K562 (cell line): ENCODE data around the gene PSMB7. TPM values are rescaled to one million over a fixed set of nuclear protein-coding genes. Genes with fewer than 3 reads are reported as not detected.
A peak's percentile ranks its signal among the peaks of the same experiment; 100 is the strongest.

Source experiments
- ATAC-seq: fragments of 200-7000 bp; cut with Tn5 transposase; 3 replicates; pipeline ENCODE4 v1.9.1; 2020; ENCODE audit warnings: moderate library complexity
- BruUV-seq: library from RNA; stranded (reverse); fragments of 400-500 nt; replicated peaks from 2 replicates; lab custom pipeline; 2021; lab: Mats Ljungman, UMichigan
- CTCF ChIA-PET: fragments of 300-600 bp; formaldehyde crosslinking; extraction: SDS; loops from one replicate; lab custom pipeline; 2021; ENCODE audit warnings: low intra/inter-chr PET ratio; lab: Yijun Ruan, JAX
- POLR2A ChIA-PET: fragments of 300-600, 350-650 bp; sonication (Branson Sonifier 250); formaldehyde crosslinking; extraction: SDS; loops from one replicate; lab custom pipeline; 2021; ENCODE audit warnings: antibody characterized with exemption, inconsistent platforms; lab: Yijun Ruan, JAX
- DNase-seq, 4 experiments: peaks; one replicate each; pipeline versions ENCODE4 v3.0.0 to v3.0.0-alpha.2; 2011 to 2018; ENCODE audit warnings: low spot score in 3 of 4, mixed read lengths in 3 of 4; ENCODE audit errors: extremely low read depth in 1 of 4
- FAIRE-seq: peaks from 2 replicates; lab custom pipeline; 2011; peaks lifted over from hg19 to GRCh38; lab: Jason Lieb, UNC
- H2AFZ ChIP-seq: 2 replicates; pipeline ENCODE4 v1.6.0; 2011; ENCODE audit warnings: low read depth, low read length, control low read depth, inconsistent platforms
- H3K27ac ChIP-seq: fragments of 200-600 bp; 3 replicates; pipeline ENCODE4 v1.8.0; 2011; ENCODE audit warnings: low read depth, mild to moderate bottlenecking, control low read depth, inconsistent platforms, low read length, moderate library complexity, mixed read lengths; ENCODE audit errors: extremely low read depth
- H3K27me3 ChIP-seq, 2 experiments: fragments of 300-600 bp in 1 of 2; 2 replicates in 1 of 2; 3 replicates in 1 of 2; pipeline versions ENCODE4 v1.6.0 to v1.8.0; 2011; ENCODE audit warnings: inconsistent platforms in 2 of 2, low read length in 2 of 2, mild to moderate bottlenecking in 1 of 2, mixed read lengths in 1 of 2, moderate library complexity in 1 of 2; ENCODE audit not compliant: control insufficient read depth in 2 of 2, insufficient read depth in 2 of 2
- H3K36me3 ChIP-seq: fragments of 300-600 bp; 3 replicates; pipeline ENCODE4 v1.8.0; 2011; ENCODE audit warnings: mild to moderate bottlenecking, low read length, inconsistent platforms; ENCODE audit not compliant: control insufficient read depth, insufficient read depth
- H3K4me1 ChIP-seq, 2 experiments: fragments of 200-600 bp in 1 of 2; replicated peaks in 1 of 2; 2 replicates in 1 of 2; 3 replicates in 1 of 2; pipeline versions ENCODE4 v1.5.1 to v1.8.0; 2011; ENCODE audit warnings: inconsistent platforms in 2 of 2, low read length in 2 of 2, mild to moderate bottlenecking in 1 of 2, mixed read lengths in 1 of 2, moderate library complexity in 1 of 2; ENCODE audit not compliant: control insufficient read depth in 2 of 2, insufficient read depth in 2 of 2
- H3K4me2 ChIP-seq: 2 replicates; pipeline ENCODE4 v1.6.1; 2011; ENCODE audit warnings: low read length, control low read depth, inconsistent platforms, mixed read lengths; ENCODE audit not compliant: insufficient read depth
- H3K4me3 ChIP-seq: fragments of 200-600 bp; sonication (generic), shearing (Covaris generic); 2 replicates; pipeline ENCODE4 v1.5.1; 2016; ENCODE audit warnings: control low read depth, inconsistent platforms
- H3K79me2 ChIP-seq: fragments of 200-600 bp; 3 replicates; pipeline ENCODE4 v1.8.0; 2011; ENCODE audit warnings: low read length, inconsistent platforms; ENCODE audit not compliant: control insufficient read depth, insufficient read depth
- H3K9ac ChIP-seq, 2 experiments: 2 replicates each; pipeline versions ENCODE4 v1.6.0 to v1.6.1; 2011; ENCODE audit warnings: low read depth in 2 of 2, low read length in 2 of 2, control low read depth in 1 of 2, inconsistent platforms in 1 of 2, mild to moderate bottlenecking in 1 of 2, mixed read lengths in 1 of 2; ENCODE audit not compliant: insufficient read depth in 1 of 2
- H3K9me1 ChIP-seq: one replicate; pipeline ENCODE4 v1.6.0; 2011; ENCODE audit warnings: inconsistent platforms, mild to moderate bottlenecking, low read length, moderate library complexity; ENCODE audit not compliant: control insufficient read depth, insufficient read depth
- H3K9me3 ChIP-seq: replicated peaks from 2 replicates; pipeline ENCODE4 v1.5.1; 2011; ENCODE audit warnings: low read depth, low read length, inconsistent platforms; ENCODE audit not compliant: control insufficient read depth, insufficient read depth
- H4K20me1 ChIP-seq: replicated peaks from 2 replicates; pipeline ENCODE4 v1.6.1; 2011; ENCODE audit warnings: low read length, inconsistent platforms, mixed read lengths; ENCODE audit not compliant: control insufficient read depth, insufficient read depth
- CAMTA2 ChIP-seq: fragments of 250-450 bp; sonication (Bioruptor Pico); conservative IDR thresholded peaks from 2 replicates; pipeline ENCODE4 v1.5.1; 2022
- HDAC1 ChIP-seq, 2 experiments: fragments of 450-650 bp; IDR thresholded peaks; 2 replicates each; pipeline ENCODE4 v1.6.1; 2016 to 2017; ENCODE audit warnings: inconsistent platforms in 1 of 2, mild to moderate bottlenecking in 1 of 2, moderate library complexity in 1 of 2
- MYC ChIP-seq, 2 experiments: fragments of 250-450 bp in 1 of 2; sonication (Bioruptor Pico) in 1 of 2; IDR thresholded peaks; 2 replicates each; pipeline versions ENCODE4 v1.5.1 to v1.6.1; 2012 to 2021; ENCODE audit warnings: low read depth in 2 of 2, borderline replicate concordance in 1 of 2, improper control_type of control experiment in 1 of 2, low read length in 1 of 2, mild to moderate bottlenecking in 1 of 2, moderate library complexity in 1 of 2
- NR2C2 ChIP-seq, 2 experiments: fragments of 200-800 bp in 1 of 2; sonication (Bioruptor generic) in 1 of 2; sonication (generic) in 1 of 2; formaldehyde crosslinking in 1 of 2; IDR thresholded peaks; 2 replicates each; pipeline versions ENCODE4 v1.6.1 to v1.8.0; 2016 to 2022; ENCODE audit warnings: mild to moderate bottlenecking in 1 of 2, missing compliant biosample characterization in 1 of 2, missing genetic modification characterization in 1 of 2, missing genetic modification reagents in 1 of 2
- PHF21A ChIP-seq: fragments of 450-650 bp; IDR thresholded peaks from 2 replicates; pipeline ENCODE4 v1.6.1; 2017; ENCODE audit warnings: low read depth, borderline replicate concordance
- SIRT6 ChIP-seq: IDR thresholded peaks from one replicate; pipeline ENCODE4 v1.6.1; 2012; ENCODE audit warnings: low read depth, mild to moderate bottlenecking, control low read depth, inconsistent platforms, low read length, moderate library complexity
- SMAD3 ChIP-seq: fragments of 450-650 bp; formaldehyde crosslinking; conservative IDR thresholded peaks from 2 replicates; pipeline ENCODE4 v1.4.0; 2020; ENCODE audit warnings: mild to moderate bottlenecking
- TCF7 ChIP-seq: sonication (generic); IDR thresholded peaks from 2 replicates; pipeline ENCODE4 v1.6.1; 2016; ENCODE audit warnings: antibody characterized with exemption, borderline replicate concordance
- U2AF1 ChIP-seq: fragments of 200-400 bp; formaldehyde crosslinking; optimal IDR thresholded peaks from 2 replicates; pipeline ENCODE3; 2017; ENCODE audit warnings: mild to moderate bottlenecking, low read depth, low read length, moderate library complexity
- ZBTB17 ChIP-seq: fragments of 450-650 bp; formaldehyde crosslinking; IDR thresholded peaks from 2 replicates; pipeline ENCODE4 v1.4.0; 2020; ENCODE audit warnings: mild to moderate bottlenecking
- ZNF24 ChIP-seq: fragments of 450-650 bp; IDR thresholded peaks from 2 replicates; pipeline ENCODE4 v1.6.1; 2016
- ZNF263 ChIP-seq: sonication (generic); formaldehyde crosslinking; IDR thresholded peaks from 2 replicates; pipeline ENCODE4 v1.8.0; 2022; ENCODE audit warnings: mild to moderate bottlenecking, missing genetic modification reagents, borderline replicate concordance
- ZNF561 ChIP-seq: fragments of 450-650 bp; formaldehyde crosslinking; conservative IDR thresholded peaks from 2 replicates; pipeline ENCODE4 v1.4.0; 2020; ENCODE audit warnings: mild to moderate bottlenecking, moderate library complexity
- WGBS: fragments of 100-300 bp; shearing (Covaris generic); methylation state at CpG from one replicate; pipeline ENCODE4 v1.1.6; 2016; ENCODE audit warnings: low coverage, mixed read lengths; ENCODE audit not compliant: insufficient coverage; ENCODE audit errors: missing lambda C conversion rate; 5-methylcytosine and 5-hydroxymethylcytosine counted together
- in situ Hi-C: fragments of 300-500 bp; cut with MboI; formaldehyde crosslinking; loops from 4 replicates; pipeline ENCODE4 v1.15.0; 2018; ENCODE audit warnings: inconsistent platforms, mixed read lengths
- intact Hi-C: fragments of 100-400 bp; cut with micrococcal nuclease; formaldehyde crosslinking; loops from 2 replicates; pipeline ENCODE4 v1.14.2; 2022
- polyA plus RNA-seq, 8 experiments: library from polyadenylated mRNA; depleted of rRNA in 4 of 8; stranded (reverse) in 5 of 8; unstranded in 3 of 8; fragments of >200 nt; fragmentation: Nextera tagmentation in 2 of 8; fragmentation: Illumina TruSeq in 1 of 8; extraction: Ambion mirVana in 2 of 8; extraction: Trizol in 1 of 8; gene quantifications; 2 replicates each; pipeline versions ENCODE4 v1.2.1 to v1.2.3, GENCODE V29; 2011 to 2014; ENCODE audit warnings: inconsistent platforms in 1 of 8, missing spikeins in 1 of 8
- total RNA-seq, 7 experiments: library from RNA; depleted of rRNA in 6 of 7; stranded (reverse); fragments of >200 nt in 6 of 7; fragmentation: Illumina TruSeq in 2 of 7; extraction: Trizol in 2 of 7; gene quantifications; 2 replicates each; pipeline versions ENCODE4 v1.2.1 to v1.2.3, GENCODE V29; 2011 to 2021; ENCODE audit warnings: low replicate concordance in 1 of 7
- TF ChIP-seq, protein P1 (sequence below): fragments of 250-450 bp; sonication (Bioruptor Pico); IDR thresholded peaks from 2 replicates; pipeline ENCODE4 v1.6.1; 2021; ENCODE audit warnings: mild to moderate bottlenecking
- TF ChIP-seq, protein P2 (sequence below): fragments of 450-650 bp; IDR thresholded peaks from 2 replicates; pipeline ENCODE4 v1.6.1; 2016; ENCODE audit warnings: low read depth, mild to moderate bottlenecking, moderate library complexity

Gene PSMB7
- total and polyA plus RNA-seq, 9 of the 15 experiments (the other 6 are each of a cell fraction or from before 2014, with no cell fraction given) = 321 to 978 (median 407) TPM

DNA sequence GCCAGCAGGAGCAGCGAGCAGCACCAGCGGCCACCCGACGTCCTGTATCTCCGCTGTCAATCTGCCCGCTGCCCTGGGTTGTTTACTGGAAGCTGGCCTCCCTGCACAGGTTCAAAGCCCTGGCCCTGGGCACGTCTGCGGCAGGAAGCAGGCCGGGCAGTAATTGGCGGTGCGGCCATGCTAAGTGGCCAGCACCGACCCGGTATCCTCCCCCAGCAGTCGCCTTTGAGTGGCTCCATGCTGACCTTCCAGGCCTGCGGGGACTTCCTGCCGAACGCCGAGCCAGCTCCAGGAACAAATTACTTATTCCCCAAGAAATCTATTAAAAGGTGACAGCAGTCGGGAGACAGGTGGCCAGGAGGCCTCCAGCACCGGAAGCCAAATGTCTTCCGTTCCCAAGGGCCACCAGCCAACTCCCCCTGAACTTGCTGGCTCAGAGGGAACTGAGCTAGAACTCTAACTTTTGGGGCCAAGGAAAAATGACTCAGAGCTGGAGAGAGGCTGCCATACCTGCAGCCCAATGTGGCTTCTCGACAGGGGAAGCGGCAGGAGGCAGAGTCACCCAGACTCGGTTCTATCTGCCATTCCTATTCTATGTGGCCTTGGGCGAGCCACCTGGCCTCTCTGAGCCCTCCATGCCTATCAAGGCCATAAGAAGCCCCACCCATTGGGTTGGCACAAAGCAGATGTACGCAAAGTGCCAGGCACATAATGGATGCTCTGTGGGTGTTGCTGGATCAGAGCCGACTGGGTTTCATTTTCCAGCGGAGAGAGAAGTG, 13.7 kb upstream of the PSMB7 start:
- ATAC-seq = no peak
- Histone ChIP-seq H3K4me2 (no peak overlapping the region), H3K9me1 (peaks cover 2% of the 10 kb centered on the region), H3K4me1 (peaks cover under 1 to 6% of the 10 kb centered on the region in 2 experiments; a peak in 4 of 5 replicates), H3K27me3 (peaks cover 4 to 33% of the 10 kb centered on the region in 2 experiments; a peak in 4 of 5 replicates), H3K9me3 (no peaks in the 10 kb centered on the region), H3K79me2 (no peaks in the 10 kb centered on the region), H3K27ac (no peak overlapping the region), H3K4me3 (no peak overlapping the region), H4K20me1 (no peaks in the 10 kb centered on the region)
- CTCF ChIA-PET = no interaction called here
- no TSS peak for BruUV-seq
- TF ChIP-seq, protein P1, sequence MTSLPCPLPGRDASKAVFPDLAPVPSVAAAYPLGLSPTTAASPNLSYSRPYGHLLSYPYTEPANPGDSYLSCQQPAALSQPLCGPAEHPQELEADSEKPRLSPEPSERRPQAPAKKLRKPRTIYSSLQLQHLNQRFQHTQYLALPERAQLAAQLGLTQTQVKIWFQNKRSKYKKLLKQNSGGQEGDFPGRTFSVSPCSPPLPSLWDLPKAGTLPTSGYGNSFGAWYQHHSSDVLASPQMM = no peak
- no peak for TF ChIP-seq PHF21A
- TF ChIP-seq, protein P2, sequence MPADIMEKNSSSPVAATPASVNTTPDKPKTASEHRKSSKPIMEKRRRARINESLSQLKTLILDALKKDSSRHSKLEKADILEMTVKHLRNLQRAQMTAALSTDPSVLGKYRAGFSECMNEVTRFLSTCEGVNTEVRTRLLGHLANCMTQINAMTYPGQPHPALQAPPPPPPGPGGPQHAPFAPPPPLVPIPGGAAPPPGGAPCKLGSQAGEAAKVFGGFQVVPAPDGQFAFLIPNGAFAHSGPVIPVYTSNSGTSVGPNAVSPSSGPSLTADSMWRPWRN = no peak
- no peak for TF ChIP-seq SIRT6
- no peak for TF ChIP-seq U2AF1
- TF ChIP-seq NR2C2 (CRISPR knock-in tag; IDR thresholded peaks at IDR 0.05) = no peak
- TF ChIP-seq NR2C2 (tag; IDR thresholded peaks at IDR 0.05) = no peak
- TF ChIP-seq HDAC1 (IDR thresholded peaks at IDR 0.05) = no peak
- TF ChIP-seq ZNF24 = no peak
- TF ChIP-seq MYC (IDR thresholded peaks at IDR 0.05; ENCODE audit: low read depth, low read length) = no peak
- TF ChIP-seq MYC (CRISPR knock-in tag; IDR thresholded peaks at IDR 0.05; ENCODE audit: borderline replicate concordance, low read depth) = no peak
- no peak for TF ChIP-seq CAMTA2
- TF ChIP-seq SMAD3 (CRISPR knock-in tag) = no peak
- TF ChIP-seq ZNF561 (CRISPR knock-in tag) = no peak
- no peak for TF ChIP-seq TCF7
- no peak for TF ChIP-seq ZBTB17 (CRISPR knock-in tag)
- TF ChIP-seq ZNF263 (CRISPR knock-in tag) = no peak
- TF ChIP-seq, all 486 proteins: peak for 0
- peak overlapping the region in 1 of 2 experiments; percentile 65; a peak in 2 of 4 replicates for H3K9ac ChIP-seq
- H3K36me3 ChIP-seq = no peaks in the 10 kb centered on the region
- DNase-seq (no peak), FAIRE-seq (no peak)
- WGBS = 39% methylated on average over 28 of the region's 28 CpGs
- H2AFZ ChIP-seq = 0 out of 2 replicates have a peak overlapping the region, but pooled peaks have one; percentile 17
- intact Hi-C loops = no loop called here
- in situ Hi-C loops = no loop called here
- POLR2A ChIA-PET = interaction anchor here (1.9 kb wide), 1 partner anchor 15 kb away, joined by 6 read pairs; no protein-coding TSS in a partner anchor
